ENCODE data around the gene CLIC4. TPM values are rescaled to one million over a fixed set of nuclear protein-coding genes. Genes with fewer than 3 reads are reported as not detected.

Gene CLIC4
- total RNA-seq, 3 donors from 2014 or later = 162 to 217 (median 196) TPM

- H3K27ac ChIP-seq = no peak overlapping the region
- H3K27me3 ChIP-seq = no peaks in the 10 kb centered on the region
- intact Hi-C loops (cut with DNase I; ENCODE audit: low total_unique reads) = no loop called here
- no peaks in the 10 kb centered on the region for H3K9me3 ChIP-seq
- no peaks in the 10 kb centered on the region for H3K36me3 ChIP-seq
- H3K4me3 ChIP-seq = no peak overlapping the region
- H3K4me1 ChIP-seq = no peaks in the 10 kb centered on the region
- TF ChIP-seq, protein P1, sequence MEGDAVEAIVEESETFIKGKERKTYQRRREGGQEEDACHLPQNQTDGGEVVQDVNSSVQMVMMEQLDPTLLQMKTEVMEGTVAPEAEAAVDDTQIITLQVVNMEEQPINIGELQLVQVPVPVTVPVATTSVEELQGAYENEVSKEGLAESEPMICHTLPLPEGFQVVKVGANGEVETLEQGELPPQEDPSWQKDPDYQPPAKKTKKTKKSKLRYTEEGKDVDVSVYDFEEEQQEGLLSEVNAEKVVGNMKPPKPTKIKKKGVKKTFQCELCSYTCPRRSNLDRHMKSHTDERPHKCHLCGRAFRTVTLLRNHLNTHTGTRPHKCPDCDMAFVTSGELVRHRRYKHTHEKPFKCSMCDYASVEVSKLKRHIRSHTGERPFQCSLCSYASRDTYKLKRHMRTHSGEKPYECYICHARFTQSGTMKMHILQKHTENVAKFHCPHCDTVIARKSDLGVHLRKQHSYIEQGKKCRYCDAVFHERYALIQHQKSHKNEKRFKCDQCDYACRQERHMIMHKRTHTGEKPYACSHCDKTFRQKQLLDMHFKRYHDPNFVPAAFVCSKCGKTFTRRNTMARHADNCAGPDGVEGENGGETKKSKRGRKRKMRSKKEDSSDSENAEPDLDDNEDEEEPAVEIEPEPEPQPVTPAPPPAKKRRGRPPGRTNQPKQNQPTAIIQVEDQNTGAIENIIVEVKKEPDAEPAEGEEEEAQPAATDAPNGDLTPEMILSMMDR (IDR thresholded peaks at IDR 0.05) = no peak
- no peak for TF ChIP-seq POLR2A (IDR thresholded peaks at IDR 0.05)
- TF ChIP-seq POLR2AphosphoS5 (IDR thresholded peaks at IDR 0.05) = no peak
- no peak for DNase-seq (ENCODE audit: low spot score in 2 of 2)
Observed at GRCh38 chr1:24871306-24871901, 126.2 kb downstream of the CLIC4 start.

DNA sequence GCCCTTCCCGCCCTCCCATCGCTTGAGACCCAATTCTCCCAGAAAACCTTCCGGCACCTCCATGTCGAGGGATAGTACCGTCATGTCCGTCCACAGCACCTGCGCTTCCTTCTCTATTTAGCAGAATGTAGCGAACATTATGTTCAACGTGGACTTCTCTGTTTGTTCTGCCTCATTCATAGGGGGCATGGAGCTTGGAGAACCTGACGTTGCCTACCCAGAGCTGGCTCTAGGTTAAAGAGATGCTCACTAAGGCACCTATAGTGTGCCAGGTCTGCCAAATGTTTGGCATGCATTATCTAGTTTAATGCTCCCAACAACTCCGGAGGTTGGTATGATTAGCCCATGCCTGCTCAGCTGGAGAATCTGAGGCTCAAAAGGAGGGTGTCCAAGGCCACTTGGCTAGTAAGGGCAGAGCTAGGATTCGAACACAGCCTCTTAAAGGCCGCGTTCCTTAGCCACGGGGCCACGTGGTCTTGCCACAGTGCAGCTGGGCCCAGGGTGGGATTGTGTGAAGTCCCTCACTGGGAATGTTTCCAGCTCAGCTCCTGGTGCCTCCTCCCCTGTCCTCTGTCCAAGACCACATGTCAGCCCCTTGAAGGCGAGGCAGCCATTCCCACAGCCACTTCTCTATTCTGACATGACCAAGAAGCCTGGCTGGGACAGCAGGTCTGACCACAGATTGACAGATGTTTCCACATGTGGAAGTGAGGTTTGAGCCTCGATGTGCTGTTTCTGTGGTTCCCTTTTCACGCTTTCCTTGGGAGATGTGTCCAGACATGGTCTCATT is 127.0 kb downstream of the CLIC4 start:
- H3K27ac ChIP-seq = no peak overlapping the region
- no peak overlapping the region for H3K4me3 ChIP-seq
- H3K36me3 ChIP-seq = no peaks in the 10 kb centered on the region
- intact Hi-C loops (cut with DNase I; ENCODE audit: low total_unique reads) = no loop called here
- no peaks in the 10 kb centered on the region for H3K4me1 ChIP-seq
- no peaks in the 10 kb centered on the region for H3K9me3 ChIP-seq
- no peak for DNase-seq (ENCODE audit: low spot score in 2 of 2)
- H3K27me3 ChIP-seq = no peaks in the 10 kb centered on the region
- no peak for TF ChIP-seq POLR2A (IDR thresholded peaks at IDR 0.05)
- no peak for TF ChIP-seq POLR2AphosphoS5 (IDR thresholded peaks at IDR 0.05)
- TF ChIP-seq, protein P1 (IDR thresholded peaks at IDR 0.05) = no peak

- H3K4me1 ChIP-seq = no peaks in the 10 kb centered on the region
- no peaks in the 10 kb centered on the region for H3K27me3 ChIP-seq
- intact Hi-C loops (cut with DNase I; ENCODE audit: low total_unique reads) = no loop called here
- TF ChIP-seq POLR2AphosphoS5 (IDR thresholded peaks at IDR 0.05) (no peak), POLR2A (IDR thresholded peaks at IDR 0.05) (no peak)
- TF ChIP-seq, protein P1 (IDR thresholded peaks at IDR 0.05) = no peak
- no peak overlapping the region for H3K27ac ChIP-seq
- no peaks in the 10 kb centered on the region for H3K36me3 ChIP-seq
- no peaks in the 10 kb centered on the region for H3K9me3 ChIP-seq
- no peak for DNase-seq (ENCODE audit: low spot score in 2 of 2)
- no peak overlapping the region for H3K4me3 ChIP-seq
Observed at GRCh38 chr1:24873148-24873547, 127.9 kb downstream of the CLIC4 start.

DNA sequence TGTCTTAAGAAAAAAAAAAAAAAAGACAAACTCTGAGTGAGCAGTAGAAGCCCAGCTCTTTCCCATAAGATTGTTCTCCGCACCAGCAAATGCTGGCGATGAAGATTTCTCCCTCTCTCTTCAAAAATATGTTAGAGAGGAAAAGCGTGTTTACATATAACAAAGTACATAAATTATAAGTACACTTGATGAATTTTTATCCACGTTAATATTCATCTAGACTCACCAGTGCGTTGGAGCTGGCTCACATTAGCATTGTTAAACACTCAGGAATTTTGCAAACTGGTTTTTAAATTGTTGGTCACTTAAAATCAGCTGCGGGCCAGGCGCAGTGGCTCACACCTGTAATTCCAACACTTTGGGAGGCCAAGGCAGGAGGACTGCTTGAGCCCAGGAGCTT is 128.8 kb downstream of the CLIC4 start:
- Histone ChIP-seq H3K4me3 (no peak overlapping the region), H3K27me3 (no peaks in the 10 kb centered on the region), H3K27ac (no peak overlapping the region), H3K4me1 (no peaks in the 10 kb centered on the region), H3K36me3 (no peaks in the 10 kb centered on the region), H3K9me3 (no peaks in the 10 kb centered on the region)
- no peak for DNase-seq (ENCODE audit: low spot score in 2 of 2)
- intact Hi-C loops (cut with DNase I; ENCODE audit: low total_unique reads) = no loop called here
- TF ChIP-seq POLR2AphosphoS5 (IDR thresholded peaks at IDR 0.05) (no peak), POLR2A (IDR thresholded peaks at IDR 0.05) (no peak)
- TF ChIP-seq, protein P1 (IDR thresholded peaks at IDR 0.05) = no peak

GRCh38 chr1:24874611-24875234 is 129.5 kb downstream of the CLIC4 start:
- intact Hi-C loops (cut with DNase I; ENCODE audit: low total_unique reads) = no loop called here
- Histone ChIP-seq H3K4me3 (no peak overlapping the region), H3K9me3 (no peaks in the 10 kb centered on the region), H3K4me1 (no peaks in the 10 kb centered on the region), H3K36me3 (no peaks in the 10 kb centered on the region), H3K27me3 (no peaks in the 10 kb centered on the region), H3K27ac (no peak overlapping the region)
- TF ChIP-seq POLR2A (IDR thresholded peaks at IDR 0.05) (no peak), POLR2AphosphoS5 (IDR thresholded peaks at IDR 0.05) (no peak)
- TF ChIP-seq, protein P1 (IDR thresholded peaks at IDR 0.05) = no peak
- DNase-seq (ENCODE audit: low spot score in 2 of 2) = no peak

Measured in breast epithelium (tissue), 4 donors.